Activated CD4-positive, alpha-beta T cell treated with anti-CD3 and anti-CD28 coated beads, Interleukin-2, amount 10 ng/mL, durations not matched to agents 24 days and 14 days (primary cell): ENCODE data around the gene CHRFAM7A. TPM values are rescaled to one million over a fixed set of nuclear protein-coding genes. Genes with fewer than 3 reads are reported as not detected.
"Not testable (repeated sequence)": the region's sequence is repeated elsewhere in the genome, so short reads cannot be mapped to it uniquely, and the experiment has no call there.

Experiments
- DNase-seq: peaks from one replicate; pipeline ENCODE4 v3.0.0; 2022
- H3K27ac Mint-ChIP-seq: one replicate; pipeline ENCODE4 v1.8.0; 2022; ENCODE audit warnings: mild to moderate bottlenecking, mixed read lengths
- H3K27me3 Mint-ChIP-seq: one replicate; pipeline ENCODE4 v1.8.0; 2022; ENCODE audit warnings: mixed read lengths
- H3K36me3 Mint-ChIP-seq: one replicate; pipeline ENCODE4 v1.8.0; 2022; ENCODE audit warnings: low read depth, mild to moderate bottlenecking, mixed read lengths
- H3K4me1 Mint-ChIP-seq: one replicate; pipeline ENCODE4 v1.8.0; 2021; ENCODE audit warnings: mixed read lengths
- H3K4me3 Mint-ChIP-seq: one replicate; pipeline ENCODE4 v1.8.0; 2022; ENCODE audit warnings: mild to moderate bottlenecking, moderate library complexity, mixed read lengths
- H3K9me3 Mint-ChIP-seq: one replicate; pipeline ENCODE4 v1.8.0; 2021; ENCODE audit warnings: mixed read lengths
- intact Hi-C: fragments of 100-400 bp; cut with micrococcal nuclease; formaldehyde crosslinking; loops from one replicate; pipeline ENCODE4 v1.15.1; 2023
- total RNA-seq: library from RNA; stranded (reverse); gene quantifications from 2 replicates; pipeline ENCODE4 v1.2.3, GENCODE V29; 2022

CHRFAM7A gene
- total RNA-seq, 1 donor from 2014 or later = not detected

DNA sequence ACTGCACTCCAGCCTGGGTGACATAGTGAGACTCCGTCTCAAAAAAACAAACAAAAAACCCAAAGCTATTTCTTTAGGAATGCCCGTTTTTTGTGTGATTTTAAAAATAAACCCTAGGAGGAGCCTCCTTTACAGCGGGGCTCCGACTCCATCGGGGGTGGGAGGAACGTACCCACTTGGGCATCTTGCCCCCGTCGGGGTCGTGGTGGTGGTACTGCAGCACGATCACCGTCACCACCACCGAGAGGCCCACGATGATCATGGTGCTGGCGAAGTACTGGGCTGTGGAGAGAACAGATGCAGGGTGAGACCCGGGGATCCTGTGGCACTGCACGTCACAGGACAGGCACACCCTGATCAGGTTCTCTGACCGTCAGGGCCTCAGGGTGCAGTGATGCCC, 26.1 kb downstream of the CHRFAM7A start:
- DNase-seq = peak; percentile 51

DNA sequence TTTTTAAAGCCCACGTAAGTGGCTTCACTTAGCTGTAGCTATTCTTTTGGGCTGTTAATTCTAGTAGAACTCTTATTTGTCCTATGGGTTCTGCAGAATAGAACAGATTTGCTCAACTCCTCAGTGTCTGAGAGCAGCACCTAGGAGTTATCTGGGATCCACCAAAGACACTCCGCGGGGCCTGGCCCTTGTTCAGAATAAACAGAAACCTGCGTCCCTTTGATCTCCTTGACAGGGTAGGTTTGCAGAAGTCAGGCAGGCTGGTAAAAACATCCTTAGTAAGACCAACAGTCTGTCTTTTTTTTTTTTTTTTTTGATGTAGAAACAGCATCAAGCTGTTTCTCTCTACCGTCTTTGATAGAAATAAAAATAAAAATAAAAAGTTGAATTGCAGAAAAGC, 31.9 kb downstream of the CHRFAM7A start:
- H3K4me3 Mint-ChIP-seq, H3K27ac Mint-ChIP-seq, intact Hi-C loops: not testable (repeated sequence)

More for the DNA sequence above, 26.1 kb downstream of the CHRFAM7A start:
- H3K27me3 Mint-ChIP-seq, intact Hi-C loops, H3K4me3 Mint-ChIP-seq, H3K4me1 Mint-ChIP-seq, H3K36me3 Mint-ChIP-seq, H3K27ac Mint-ChIP-seq, H3K9me3 Mint-ChIP-seq: not testable (repeated sequence)

DNA sequence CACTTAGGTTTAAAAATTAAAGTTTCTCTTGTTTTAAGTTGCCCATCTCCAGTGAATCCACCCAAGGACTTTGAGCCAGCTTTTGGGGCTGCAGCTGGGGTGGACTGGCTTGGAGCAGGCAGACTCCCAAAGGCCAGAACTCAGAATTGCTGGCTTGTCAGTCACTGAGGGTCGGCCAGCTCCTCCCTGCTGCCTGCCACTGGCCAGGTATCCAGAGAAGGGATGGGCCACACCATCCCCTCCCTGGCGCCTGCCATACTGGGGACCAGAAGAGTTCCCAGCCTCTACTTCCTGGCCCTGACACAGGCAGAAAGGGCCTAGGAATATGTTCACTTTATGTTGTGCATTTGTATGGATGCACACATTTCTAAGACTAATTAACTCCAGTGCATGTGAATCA, 32.4 kb downstream of the CHRFAM7A start:
- H3K27ac Mint-ChIP-seq, H3K4me1 Mint-ChIP-seq, H3K4me3 Mint-ChIP-seq, H3K27me3 Mint-ChIP-seq, intact Hi-C loops, H3K36me3 Mint-ChIP-seq, DNase-seq, H3K9me3 Mint-ChIP-seq: not testable (repeated sequence)

More for the DNA sequence above, 31.9 kb downstream of the CHRFAM7A start:
- not testable (repeated sequence) for H3K36me3 Mint-ChIP-seq, H3K4me1 Mint-ChIP-seq, DNase-seq, H3K27me3 Mint-ChIP-seq, H3K9me3 Mint-ChIP-seq

DNA sequence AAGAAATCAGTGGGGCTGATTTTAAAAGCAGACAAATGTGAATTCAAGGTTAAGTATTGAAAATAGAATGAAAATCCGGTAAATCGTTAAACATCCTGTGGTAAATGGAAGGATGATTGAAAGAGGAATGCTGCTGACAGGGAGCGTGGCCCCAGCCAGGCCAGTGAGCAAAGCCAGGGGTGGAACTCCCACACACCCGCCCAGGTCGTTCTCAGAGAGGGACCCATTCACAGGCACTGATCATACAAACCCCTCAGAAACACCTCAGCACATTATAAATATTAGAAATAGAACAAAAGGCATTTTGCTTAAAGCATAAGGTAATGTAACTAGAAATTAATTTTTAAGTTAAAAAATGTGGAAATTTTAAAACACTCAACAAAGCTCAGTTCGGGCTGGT, 38.3 kb downstream of the CHRFAM7A start:
- intact Hi-C loops, H3K9me3 Mint-ChIP-seq, H3K27ac Mint-ChIP-seq, H3K27me3 Mint-ChIP-seq, H3K36me3 Mint-ChIP-seq, H3K4me1 Mint-ChIP-seq, H3K4me3 Mint-ChIP-seq: not testable (repeated sequence)
- peak; percentile 12 for DNase-seq

DNA sequence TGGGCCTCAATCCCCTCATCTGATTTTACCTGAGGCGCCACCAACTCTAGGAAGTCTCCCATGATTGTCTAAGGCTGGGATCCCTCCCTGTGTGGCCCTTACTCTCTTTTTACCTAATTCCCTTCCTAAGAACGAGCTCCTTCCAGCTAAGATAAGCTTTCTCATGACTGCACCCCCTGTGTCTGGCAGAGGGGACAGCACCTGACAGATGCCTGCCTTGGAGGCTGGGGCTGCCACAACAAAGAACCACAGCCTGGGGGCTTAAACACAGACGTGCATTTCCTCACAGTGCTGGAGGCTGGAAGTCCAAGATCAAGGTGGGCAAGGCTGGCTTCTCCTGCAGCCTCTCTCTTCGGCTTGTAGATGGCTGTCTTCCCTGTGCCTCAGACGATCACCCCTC, 43.5 kb downstream of the CHRFAM7A start:
- H3K4me3 Mint-ChIP-seq, H3K9me3 Mint-ChIP-seq, DNase-seq, H3K36me3 Mint-ChIP-seq, H3K27ac Mint-ChIP-seq, H3K27me3 Mint-ChIP-seq, intact Hi-C loops, H3K4me1 Mint-ChIP-seq: not testable (repeated sequence)

DNA sequence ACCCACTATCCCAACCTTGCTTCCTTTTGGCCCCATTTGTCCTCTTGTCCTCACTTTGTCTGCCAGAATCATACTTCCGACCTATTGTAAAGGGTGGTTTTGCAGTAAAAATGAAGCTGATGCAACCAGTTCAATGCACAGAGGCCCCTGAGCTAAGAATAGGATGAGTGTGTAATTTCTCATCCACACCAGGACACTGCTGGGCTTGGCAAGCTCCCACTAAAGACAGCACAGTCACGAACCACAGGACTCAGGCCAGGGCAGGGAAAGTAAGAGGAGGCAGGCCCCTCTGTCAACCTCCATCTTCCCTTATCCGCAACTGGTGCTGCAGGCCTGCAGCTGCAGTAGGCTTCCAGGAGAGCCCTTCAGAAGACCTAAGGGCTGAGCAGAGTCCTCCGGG, 56.8 kb downstream of the CHRFAM7A start:
- H3K27me3 Mint-ChIP-seq, H3K36me3 Mint-ChIP-seq, H3K27ac Mint-ChIP-seq, DNase-seq, intact Hi-C loops, H3K4me1 Mint-ChIP-seq, H3K4me3 Mint-ChIP-seq, H3K9me3 Mint-ChIP-seq: not testable (repeated sequence)

DNA sequence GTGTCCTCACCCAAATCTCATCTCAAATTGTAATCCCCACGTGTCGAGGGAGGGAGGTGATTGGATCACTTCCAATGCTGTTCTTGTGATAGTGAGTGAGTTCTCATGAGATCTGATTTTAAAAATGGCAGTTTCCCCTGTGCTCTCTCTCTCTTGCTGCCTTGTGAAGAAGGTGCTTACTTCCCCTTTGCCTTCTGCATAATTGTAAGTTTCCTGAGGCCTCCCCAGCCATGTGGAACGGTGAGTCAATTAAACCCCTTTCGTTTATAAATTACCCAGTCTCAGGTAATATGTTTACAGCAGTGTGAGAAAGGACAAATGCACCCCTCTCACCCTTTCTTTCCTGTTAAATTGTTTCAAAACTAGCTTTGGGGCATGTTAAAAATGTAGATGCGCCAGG, 59.2 kb downstream of the CHRFAM7A start:
- H3K27me3 Mint-ChIP-seq, DNase-seq, H3K27ac Mint-ChIP-seq, intact Hi-C loops, H3K9me3 Mint-ChIP-seq, H3K4me1 Mint-ChIP-seq, H3K4me3 Mint-ChIP-seq, H3K36me3 Mint-ChIP-seq: not testable (repeated sequence)

DNA sequence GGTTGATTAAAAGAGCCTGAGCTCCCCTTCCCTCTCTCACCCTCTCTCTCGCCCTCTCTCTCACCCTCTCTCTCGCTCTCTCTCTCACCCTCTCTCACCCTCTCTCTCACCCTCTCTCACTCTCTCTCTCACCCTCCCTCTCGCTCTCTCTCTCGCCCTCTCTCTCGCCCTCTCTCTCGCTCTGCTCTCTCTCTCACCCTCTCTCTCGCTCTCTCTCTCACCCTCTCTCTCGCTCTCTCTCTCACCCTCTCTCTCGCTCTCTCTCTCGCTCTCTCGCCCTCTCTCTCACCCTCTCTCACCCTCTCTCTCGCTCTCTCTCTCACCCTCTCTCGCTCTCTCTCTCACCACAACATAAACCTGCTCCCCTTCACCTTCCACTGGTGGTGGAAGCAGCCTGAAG, 67.2 kb downstream of the CHRFAM7A start:
- H3K27ac Mint-ChIP-seq, intact Hi-C loops, H3K4me1 Mint-ChIP-seq, H3K36me3 Mint-ChIP-seq, H3K9me3 Mint-ChIP-seq, H3K27me3 Mint-ChIP-seq, H3K4me3 Mint-ChIP-seq, DNase-seq: not testable (repeated sequence)

DNA sequence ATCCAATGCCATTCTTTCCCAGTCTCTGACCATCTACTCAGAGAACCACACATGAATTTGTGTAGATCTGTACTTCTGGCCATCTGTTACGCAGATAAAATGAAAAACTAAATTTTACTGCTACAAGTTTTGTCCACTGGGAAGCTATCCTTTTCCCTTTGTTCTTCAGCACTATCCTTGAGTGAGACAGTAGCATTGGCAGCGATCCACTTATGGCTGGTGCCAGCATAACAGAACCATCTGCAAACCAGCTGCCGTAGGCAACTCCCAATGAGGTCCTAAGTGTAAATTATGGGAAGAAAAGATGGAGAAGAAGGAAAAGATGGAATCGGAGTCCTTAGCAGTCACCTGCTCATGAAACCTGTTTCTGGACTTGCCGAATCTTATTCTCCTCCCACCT, 72.3 kb downstream of the CHRFAM7A start:
- H3K4me1 Mint-ChIP-seq, H3K9me3 Mint-ChIP-seq, intact Hi-C loops, H3K36me3 Mint-ChIP-seq, DNase-seq, H3K4me3 Mint-ChIP-seq, H3K27me3 Mint-ChIP-seq, H3K27ac Mint-ChIP-seq: not testable (repeated sequence)

DNA sequence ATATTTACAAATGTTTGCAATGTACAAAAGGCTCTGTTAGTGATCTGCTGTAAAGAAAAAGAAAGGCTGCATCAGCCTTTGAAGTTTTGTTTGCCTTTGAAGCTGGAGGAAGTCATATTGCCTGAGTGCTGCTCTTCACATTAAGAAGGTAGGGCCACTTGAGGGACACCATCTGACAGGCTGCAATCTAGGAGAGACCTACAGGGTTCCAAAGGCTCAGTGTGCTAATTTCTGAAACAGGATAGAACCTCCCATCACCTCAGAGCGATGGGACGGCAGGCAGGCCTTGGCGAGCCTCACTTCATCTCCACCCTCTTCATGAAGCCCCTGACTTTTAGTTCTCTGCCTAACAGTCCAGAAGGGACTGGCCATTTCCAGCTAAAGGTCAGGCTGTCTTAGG, 77.6 kb downstream of the CHRFAM7A start:
- intact Hi-C loops, H3K27me3 Mint-ChIP-seq, H3K4me1 Mint-ChIP-seq, H3K27ac Mint-ChIP-seq, H3K4me3 Mint-ChIP-seq, DNase-seq, H3K9me3 Mint-ChIP-seq, H3K36me3 Mint-ChIP-seq: not testable (repeated sequence)

DNA sequence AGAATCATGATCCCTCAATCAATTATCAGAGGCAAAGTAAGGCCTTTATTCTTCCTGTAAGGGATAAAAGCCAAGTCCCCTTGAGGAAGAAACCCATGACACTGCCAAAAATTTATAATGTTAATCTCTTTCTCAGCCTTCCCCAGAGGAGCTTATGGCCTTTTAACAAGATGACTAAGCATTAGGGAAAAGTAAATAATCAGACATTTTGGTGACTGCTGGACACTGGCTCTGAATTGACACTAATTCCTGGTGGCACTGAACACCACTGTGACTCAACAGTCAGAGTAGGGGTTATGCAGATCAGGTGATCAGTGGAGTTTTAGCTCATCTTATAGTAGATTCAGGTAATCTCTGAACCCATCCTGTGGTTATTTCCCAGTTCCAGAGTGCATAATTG, 82.8 kb downstream of the CHRFAM7A start:
- H3K4me3 Mint-ChIP-seq, H3K36me3 Mint-ChIP-seq, H3K4me1 Mint-ChIP-seq, H3K27ac Mint-ChIP-seq, DNase-seq, H3K27me3 Mint-ChIP-seq, intact Hi-C loops, H3K9me3 Mint-ChIP-seq: not testable (repeated sequence)

Other genes starting within 250 kb of the CHRFAM7A start
- gene GOLGA8R, start 20.7 kb upstream of the CHRFAM7A start, total RNA-seq = 1.3 and 1.5 TPM in 2 replicates
- gene GOLGA8Q, start 158.5 kb upstream of the CHRFAM7A start, total RNA-seq = 0.77 TPM in 1 of 2 replicates, not detected in the other
- gene GOLGA8H, start 210.5 kb upstream of the CHRFAM7A start, total RNA-seq = 0.12 TPM in 1 of 2 replicates, not detected in the other